ENCODE measurements around the gene CXorf58. TPM values are rescaled to one million over a fixed set of nuclear protein-coding genes. Genes with fewer than 3 reads are reported as not detected.

The CXorf58 gene
- total RNA-seq, 1 experiment from 2014 or later, result not detected

DNA sequence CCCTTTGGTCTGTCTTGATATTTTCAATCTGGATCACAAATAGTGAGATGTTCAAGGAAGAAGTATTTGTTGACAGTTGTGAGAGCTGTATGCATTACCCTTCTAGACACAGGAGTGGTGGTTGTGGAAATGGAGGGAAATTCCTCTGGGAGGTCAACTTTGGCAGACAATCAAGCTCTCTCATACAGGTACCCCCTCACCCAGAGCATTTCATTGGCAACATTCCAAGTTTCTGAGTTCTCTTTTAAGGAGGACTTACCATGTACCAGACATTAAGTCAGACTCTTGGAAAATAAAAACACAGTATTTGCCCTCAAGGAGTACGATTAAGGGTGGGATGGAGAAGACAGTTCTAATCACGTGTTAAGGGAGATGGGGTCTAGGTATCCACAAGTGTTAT, 73.9 kb downstream of the CXorf58 start:
- intact Hi-C loops (cut with micrococcal nuclease), result no loop called here
- no peak for ATAC-seq
- H2AFZ ChIP-seq (ENCODE audit: low read depth, low read length, poor library complexity, severe bottlenecking), result no peak overlapping the region
- CTCF ChIA-PET, result no interaction called here
- POLR2A ChIA-PET, result no interaction called here
- TF ChIP-seq, protein P1, sequence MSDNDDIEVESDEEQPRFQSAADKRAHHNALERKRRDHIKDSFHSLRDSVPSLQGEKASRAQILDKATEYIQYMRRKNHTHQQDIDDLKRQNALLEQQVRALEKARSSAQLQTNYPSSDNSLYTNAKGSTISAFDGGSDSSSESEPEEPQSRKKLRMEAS (IDR thresholded peaks at IDR 0.05), result no peak
- no peak for TF ChIP-seq SRF (IDR thresholded peaks at IDR 0.05; ENCODE audit: low read depth)
- no peak for TF ChIP-seq EZH2 (IDR thresholded peaks at IDR 0.05)
- TF ChIP-seq POLR2A (IDR thresholded peaks at IDR 0.05; ENCODE audit: borderline replicate concordance, extremely low read depth, insufficient read depth, insufficient read length), result no peak
- no peak for TF ChIP-seq ZNF274 (IDR thresholded peaks at IDR 0.05; ENCODE audit: low read depth, low read length)
- TF ChIP-seq CBX3 (IDR thresholded peaks at IDR 0.05; ENCODE audit: low read depth), result no peak
- TF ChIP-seq ELF1 (IDR thresholded peaks at IDR 0.05; ENCODE audit: borderline replicate concordance, low read depth), result no peak
- RAD21 ChIA-PET (ENCODE audit: low non-redundant PET in 1 of 2, low total read pairs in 2 of 2, uncharacterized antibody in 2 of 2, unreplicated experiment in 2 of 2), result no interaction called here
- H3K9ac ChIP-seq (ENCODE audit: low read length), result no peak overlapping the region
- no peaks in the 10 kb centered on the region for H3K4me1 ChIP-seq (ENCODE audit: control insufficient read depth in 1 of 2, insufficient read depth in 2 of 2, low read length in 2 of 2)
- peaks cover 5% of the 10 kb centered on the region; the same call in 1 of the 2 replicates for H3K79me2 ChIP-seq (ENCODE audit: insufficient read depth, low read length)
- H3K4me2 ChIP-seq (ENCODE audit: low read length), result no peak overlapping the region
- no TSS peak for BruUV-seq (replicated peaks)
- no peaks in the 10 kb centered on the region for H3K27me3 ChIP-seq (ENCODE audit: insufficient read depth, low read length)
- H3K36me3 ChIP-seq (ENCODE audit: control insufficient read depth in 1 of 2, insufficient read depth in 2 of 2, low read length in 2 of 2), result 0 out of 4 replicates have a peak, but pooled peaks cover 0 to under 1% of the 10 kb centered on the region in 2 experiments
- H3K27ac ChIP-seq (ENCODE audit: low read depth, low read length), result no peak overlapping the region
- DNase-seq (ENCODE audit: low read depth, low spot score), result no peak
- no peaks in the 10 kb centered on the region for H4K20me1 ChIP-seq (ENCODE audit: insufficient read depth)
- H3K9me3 ChIP-seq (ENCODE audit: control insufficient read depth in 1 of 2, insufficient read depth in 1 of 2, low read depth in 1 of 2, low read length in 2 of 2), result no peaks in the 10 kb centered on the region
- H3K4me3 ChIP-seq (replicated peaks in 1 of 2; ENCODE audit: low read depth in 1 of 2, low read length in 2 of 2), result no peak overlapping the region
- no peaks in the 10 kb centered on the region for H3K9me2 ChIP-seq (ENCODE audit: insufficient read depth)

DNA sequence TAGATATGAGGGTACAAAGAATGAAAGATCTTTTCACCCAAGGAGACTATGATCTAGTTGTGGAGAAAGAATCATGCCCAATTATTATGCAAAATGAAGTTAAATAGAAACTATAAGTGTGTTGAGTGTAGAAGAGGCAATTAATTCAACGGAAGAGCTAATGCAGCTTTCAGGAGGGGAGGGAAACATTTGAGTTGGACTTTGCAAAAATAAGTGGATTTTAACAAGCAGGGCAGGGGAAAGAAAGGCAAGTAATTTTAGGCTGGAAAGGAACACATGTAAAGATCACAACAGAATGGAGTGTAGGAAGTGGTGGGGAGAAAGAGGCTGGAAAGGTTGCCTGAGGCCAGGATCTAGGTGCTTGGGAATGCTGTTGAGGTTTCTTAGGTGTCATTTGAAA, 75.1 kb downstream of the CXorf58 start:
- H3K4me2 ChIP-seq (ENCODE audit: low read length), result no peak overlapping the region
- TF ChIP-seq CBX3 (IDR thresholded peaks at IDR 0.05; ENCODE audit: low read depth), result no peak
- no peak for TF ChIP-seq TCF7L2 (IDR thresholded peaks at IDR 0.05; ENCODE audit: borderline replicate concordance, extremely low read depth, insufficient read depth, insufficient read length)
- TF ChIP-seq, protein P2, sequence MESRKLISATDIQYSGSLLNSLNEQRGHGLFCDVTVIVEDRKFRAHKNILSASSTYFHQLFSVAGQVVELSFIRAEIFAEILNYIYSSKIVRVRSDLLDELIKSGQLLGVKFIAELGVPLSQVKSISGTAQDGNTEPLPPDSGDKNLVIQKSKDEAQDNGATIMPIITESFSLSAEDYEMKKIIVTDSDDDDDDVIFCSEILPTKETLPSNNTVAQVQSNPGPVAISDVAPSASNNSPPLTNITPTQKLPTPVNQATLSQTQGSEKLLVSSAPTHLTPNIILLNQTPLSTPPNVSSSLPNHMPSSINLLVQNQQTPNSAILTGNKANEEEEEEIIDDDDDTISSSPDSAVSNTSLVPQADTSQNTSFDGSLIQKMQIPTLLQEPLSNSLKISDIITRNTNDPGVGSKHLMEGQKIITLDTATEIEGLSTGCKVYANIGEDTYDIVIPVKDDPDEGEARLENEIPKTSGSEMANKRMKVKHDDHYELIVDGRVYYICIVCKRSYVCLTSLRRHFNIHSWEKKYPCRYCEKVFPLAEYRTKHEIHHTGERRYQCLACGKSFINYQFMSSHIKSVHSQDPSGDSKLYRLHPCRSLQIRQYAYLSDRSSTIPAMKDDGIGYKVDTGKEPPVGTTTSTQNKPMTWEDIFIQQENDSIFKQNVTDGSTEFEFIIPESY (IDR thresholded peaks at IDR 0.05; ENCODE audit: extremely low read depth, insufficient replicate concordance, low read length), result no peak
- TF ChIP-seq, protein P3, sequence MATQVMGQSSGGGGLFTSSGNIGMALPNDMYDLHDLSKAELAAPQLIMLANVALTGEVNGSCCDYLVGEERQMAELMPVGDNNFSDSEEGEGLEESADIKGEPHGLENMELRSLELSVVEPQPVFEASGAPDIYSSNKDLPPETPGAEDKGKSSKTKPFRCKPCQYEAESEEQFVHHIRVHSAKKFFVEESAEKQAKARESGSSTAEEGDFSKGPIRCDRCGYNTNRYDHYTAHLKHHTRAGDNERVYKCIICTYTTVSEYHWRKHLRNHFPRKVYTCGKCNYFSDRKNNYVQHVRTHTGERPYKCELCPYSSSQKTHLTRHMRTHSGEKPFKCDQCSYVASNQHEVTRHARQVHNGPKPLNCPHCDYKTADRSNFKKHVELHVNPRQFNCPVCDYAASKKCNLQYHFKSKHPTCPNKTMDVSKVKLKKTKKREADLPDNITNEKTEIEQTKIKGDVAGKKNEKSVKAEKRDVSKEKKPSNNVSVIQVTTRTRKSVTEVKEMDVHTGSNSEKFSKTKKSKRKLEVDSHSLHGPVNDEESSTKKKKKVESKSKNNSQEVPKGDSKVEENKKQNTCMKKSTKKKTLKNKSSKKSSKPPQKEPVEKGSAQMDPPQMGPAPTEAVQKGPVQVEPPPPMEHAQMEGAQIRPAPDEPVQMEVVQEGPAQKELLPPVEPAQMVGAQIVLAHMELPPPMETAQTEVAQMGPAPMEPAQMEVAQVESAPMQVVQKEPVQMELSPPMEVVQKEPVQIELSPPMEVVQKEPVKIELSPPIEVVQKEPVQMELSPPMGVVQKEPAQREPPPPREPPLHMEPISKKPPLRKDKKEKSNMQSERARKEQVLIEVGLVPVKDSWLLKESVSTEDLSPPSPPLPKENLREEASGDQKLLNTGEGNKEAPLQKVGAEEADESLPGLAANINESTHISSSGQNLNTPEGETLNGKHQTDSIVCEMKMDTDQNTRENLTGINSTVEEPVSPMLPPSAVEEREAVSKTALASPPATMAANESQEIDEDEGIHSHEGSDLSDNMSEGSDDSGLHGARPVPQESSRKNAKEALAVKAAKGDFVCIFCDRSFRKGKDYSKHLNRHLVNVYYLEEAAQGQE (IDR thresholded peaks at IDR 0.05; ENCODE audit: low read depth), result no peak
- TF ChIP-seq, protein P1 (IDR thresholded peaks at IDR 0.05), result no peak
- TF ChIP-seq, protein P4, sequence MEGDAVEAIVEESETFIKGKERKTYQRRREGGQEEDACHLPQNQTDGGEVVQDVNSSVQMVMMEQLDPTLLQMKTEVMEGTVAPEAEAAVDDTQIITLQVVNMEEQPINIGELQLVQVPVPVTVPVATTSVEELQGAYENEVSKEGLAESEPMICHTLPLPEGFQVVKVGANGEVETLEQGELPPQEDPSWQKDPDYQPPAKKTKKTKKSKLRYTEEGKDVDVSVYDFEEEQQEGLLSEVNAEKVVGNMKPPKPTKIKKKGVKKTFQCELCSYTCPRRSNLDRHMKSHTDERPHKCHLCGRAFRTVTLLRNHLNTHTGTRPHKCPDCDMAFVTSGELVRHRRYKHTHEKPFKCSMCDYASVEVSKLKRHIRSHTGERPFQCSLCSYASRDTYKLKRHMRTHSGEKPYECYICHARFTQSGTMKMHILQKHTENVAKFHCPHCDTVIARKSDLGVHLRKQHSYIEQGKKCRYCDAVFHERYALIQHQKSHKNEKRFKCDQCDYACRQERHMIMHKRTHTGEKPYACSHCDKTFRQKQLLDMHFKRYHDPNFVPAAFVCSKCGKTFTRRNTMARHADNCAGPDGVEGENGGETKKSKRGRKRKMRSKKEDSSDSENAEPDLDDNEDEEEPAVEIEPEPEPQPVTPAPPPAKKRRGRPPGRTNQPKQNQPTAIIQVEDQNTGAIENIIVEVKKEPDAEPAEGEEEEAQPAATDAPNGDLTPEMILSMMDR (IDR thresholded peaks at IDR 0.05 in 2 of 3, conservative IDR thresholded peaks at IDR 0.05 in 1 of 3; ENCODE audit: borderline replicate concordance in 1 of 3, insufficient read depth in 1 of 3, low read depth in 2 of 3, low read length in 2 of 3), result no peak
- no peak for TF ChIP-seq ZFX (IDR thresholded peaks at IDR 0.05)
- no peak for TF ChIP-seq SRF (IDR thresholded peaks at IDR 0.05; ENCODE audit: low read depth)
- no peaks in the 10 kb centered on the region for H3K4me1 ChIP-seq (ENCODE audit: control insufficient read depth in 1 of 2, insufficient read depth in 2 of 2, low read length in 2 of 2)
- no peaks in the 10 kb centered on the region for H3K27me3 ChIP-seq (ENCODE audit: insufficient read depth, low read length)
- H3K36me3 ChIP-seq (ENCODE audit: control insufficient read depth in 1 of 2, insufficient read depth in 2 of 2, low read length in 2 of 2), result 0 out of 4 replicates have a peak, but pooled peaks cover 0 to 3% of the 10 kb centered on the region in 2 experiments
- no peak overlapping the region for H3K9ac ChIP-seq (ENCODE audit: low read length)
- no TSS peak for BruUV-seq (replicated peaks)
- ChIA-PET RAD21 (ENCODE audit: low non-redundant PET in 1 of 2, low total read pairs in 2 of 2, uncharacterized antibody in 2 of 2, unreplicated experiment in 2 of 2) (no interaction called here), POLR2A (no interaction called here), CTCF (no interaction called here)
- no peaks in the 10 kb centered on the region for H3K9me2 ChIP-seq (ENCODE audit: insufficient read depth)
- H2AFZ ChIP-seq (ENCODE audit: low read depth, low read length, poor library complexity, severe bottlenecking), result no peak overlapping the region
- no peaks in the 10 kb centered on the region for H3K9me3 ChIP-seq (ENCODE audit: control insufficient read depth in 1 of 2, insufficient read depth in 1 of 2, low read depth in 1 of 2, low read length in 2 of 2)
- H3K79me2 ChIP-seq (ENCODE audit: insufficient read depth, low read length), result peaks cover 10% of the 10 kb centered on the region; the same call in 1 of the 2 replicates
- DNase-seq (ENCODE audit: low read depth, low spot score), result no peak
- no peak overlapping the region for H3K4me3 ChIP-seq (replicated peaks in 1 of 2; ENCODE audit: low read depth in 1 of 2, low read length in 2 of 2)
- H3K27ac ChIP-seq (ENCODE audit: low read depth, low read length), result no peak overlapping the region
- ATAC-seq, result no peak
- intact Hi-C loops (cut with micrococcal nuclease), result no loop called here
- H4K20me1 ChIP-seq (ENCODE audit: insufficient read depth), result no peaks in the 10 kb centered on the region

Data from HCT116 (cell line).